SK-N-SH treated with all-trans-retinoic acid at 6 μM for 48 hours (cell line): ENCODE data around the gene DBR1.
A peak's percentile ranks its signal among the peaks of the same experiment; 100 is the strongest.

Source experiments
- ATAC-seq: fragments of 200-7000 bp; cut with Tn5 transposase; 3 replicates; pipeline ENCODE4 v1.9.1; 2020; ENCODE audit warnings: mild to moderate bottlenecking, moderate library complexity
- ARNTL ChIP-seq: fragments of 450-650 bp; formaldehyde crosslinking; IDR thresholded peaks from 2 replicates; pipeline ENCODE4 v1.5.0; 2020; ENCODE audit warnings: low read depth, mild to moderate bottlenecking, moderate library complexity, borderline replicate concordance
- BACH2 ChIP-seq: fragments of 250-450 bp; sonication (Bioruptor Pico); IDR thresholded peaks from 2 replicates; pipeline ENCODE4 v1.9.0; 2021; ENCODE audit warnings: mild to moderate bottlenecking, borderline replicate concordance
- CSDC2 ChIP-seq: fragments of 250-450 bp; sonication (Bioruptor Pico); IDR thresholded peaks from 2 replicates; pipeline ENCODE4 v1.5.0; 2020; ENCODE audit warnings: mild to moderate bottlenecking, moderate library complexity
- CSRNP3 ChIP-seq: fragments of 250-450 bp; sonication (Bioruptor Pico); IDR thresholded peaks from 2 replicates; pipeline ENCODE4 v1.5.1; 2021; ENCODE audit warnings: mild to moderate bottlenecking, moderate library complexity
- ESRRG ChIP-seq: fragments of 250-450 bp; sonication (Bioruptor Pico); IDR thresholded peaks from 2 replicates; pipeline ENCODE4 v1.6.1; 2021; ENCODE audit warnings: mild to moderate bottlenecking
- ISL1 ChIP-seq: fragments of 250-450 bp; sonication (Bioruptor Pico); IDR thresholded peaks from 2 replicates; pipeline ENCODE4 v2.1.2; 2022; ENCODE audit warnings: mild to moderate bottlenecking, moderate library complexity
- OSR1 ChIP-seq: fragments of 250-450 bp; sonication (Bioruptor Pico); IDR thresholded peaks from 2 replicates; pipeline ENCODE4 v1.8.0; 2022; ENCODE audit warnings: moderate library complexity, mild to moderate bottlenecking, inconsistent platforms
- PATZ1 ChIP-seq: fragments of 250-450 bp; sonication (Bioruptor Pico); IDR thresholded peaks from 2 replicates; pipeline ENCODE4 v1.8.0; 2020; ENCODE audit warnings: mild to moderate bottlenecking, moderate library complexity, borderline replicate concordance
- PPARA ChIP-seq: fragments of 250-450 bp; sonication (Bioruptor Pico); IDR thresholded peaks from 2 replicates; pipeline ENCODE4 v1.5.0; 2020; ENCODE audit warnings: mild to moderate bottlenecking, borderline replicate concordance
- RARB ChIP-seq: fragments of 250-450 bp; sonication (Bioruptor Pico); IDR thresholded peaks from 2 replicates; pipeline ENCODE4 v1.8.0; 2021; ENCODE audit warnings: mild to moderate bottlenecking, moderate library complexity
- SNAI2 ChIP-seq: fragments of 250-450 bp; sonication (Bioruptor Pico); IDR thresholded peaks from 2 replicates; pipeline ENCODE4 v1.5.0; 2020; ENCODE audit warnings: mild to moderate bottlenecking, moderate library complexity
- TCF4 ChIP-seq: fragments of 250-450 bp; sonication (Bioruptor Pico); IDR thresholded peaks from 2 replicates; pipeline ENCODE4 v1.8.0; 2021; ENCODE audit warnings: mild to moderate bottlenecking, moderate library complexity, borderline replicate concordance
- TOX ChIP-seq: fragments of 250-450 bp; sonication (Bioruptor Pico); IDR thresholded peaks from 2 replicates; pipeline ENCODE4 v1.8.0; 2021; ENCODE audit warnings: mild to moderate bottlenecking, moderate library complexity, borderline replicate concordance
- TSHZ2 ChIP-seq: fragments of 250-450 bp; sonication (Bioruptor Pico); IDR thresholded peaks from 2 replicates; pipeline ENCODE4 v1.5.0; 2020; ENCODE audit warnings: mild to moderate bottlenecking, moderate library complexity
- ZC3H10 ChIP-seq: fragments of 250-450 bp; sonication (Bioruptor Pico); IDR thresholded peaks from 2 replicates; pipeline ENCODE4 v1.5.1; 2021; ENCODE audit warnings: mild to moderate bottlenecking, moderate library complexity
- ZFP30 ChIP-seq: fragments of 450-650 bp; formaldehyde crosslinking; IDR thresholded peaks from 2 replicates; pipeline ENCODE4 v1.5.0; 2022; ENCODE audit warnings: mild to moderate bottlenecking, moderate library complexity
- ZNF565 ChIP-seq: fragments of 450-650 bp; formaldehyde crosslinking; conservative IDR thresholded peaks from 2 replicates; pipeline ENCODE4 v1.5.0; 2020; ENCODE audit warnings: low read depth, mild to moderate bottlenecking, moderate library complexity
- ZNF70 ChIP-seq: fragments of 450-650 bp; formaldehyde crosslinking; IDR thresholded peaks from 2 replicates; pipeline ENCODE4 v1.5.0; 2020; ENCODE audit warnings: mild to moderate bottlenecking, moderate library complexity
- ZNF8 ChIP-seq: fragments of 450-650 bp; formaldehyde crosslinking; IDR thresholded peaks from 2 replicates; pipeline ENCODE4 v1.5.0; 2020; ENCODE audit warnings: mild to moderate bottlenecking, moderate library complexity
- TF ChIP-seq, protein P1 (sequence below): fragments of 250-450 bp; sonication (Bioruptor Pico); IDR thresholded peaks from 2 replicates; pipeline ENCODE4 v1.8.0; 2021; ENCODE audit warnings: low read depth, mild to moderate bottlenecking, moderate library complexity, borderline replicate concordance

The DBR1 gene

DNA sequence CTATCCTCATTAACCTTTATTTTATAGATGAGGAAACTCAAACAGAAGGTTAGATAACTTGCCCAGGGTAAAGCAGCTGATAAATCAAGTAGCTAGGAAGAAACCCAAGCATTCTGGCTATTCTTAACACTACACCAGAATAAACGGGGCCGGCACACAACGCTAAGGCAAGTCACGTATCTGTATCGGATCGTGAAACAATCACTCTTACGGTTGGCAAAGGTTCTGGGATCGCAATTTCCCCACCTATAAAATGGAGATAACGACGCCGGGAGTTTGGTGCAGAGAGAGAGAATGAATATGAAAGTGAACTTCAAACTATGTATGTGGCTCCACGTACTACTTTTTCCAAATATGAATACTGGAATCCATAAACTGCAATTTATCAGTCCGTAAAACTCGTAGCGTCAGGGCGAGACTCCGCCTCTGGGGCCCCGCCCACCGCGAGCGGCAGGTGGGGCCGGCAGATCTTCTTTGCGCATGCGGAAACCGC, 12.1 kb upstream of the DBR1 start:
- TF ChIP-seq CSDC2 (no peak), PPARA (CRISPR knock-in tag) (no peak), ESRRG (CRISPR knock-in tag) (no peak), TSHZ2 (CRISPR knock-in tag) (no peak), ZNF565 (CRISPR knock-in tag) (no peak), PATZ1 (CRISPR knock-in tag) (no peak), OSR1 (CRISPR knock-in tag) (no peak), ARNTL (CRISPR knock-in tag) (no peak), ZFP30 (no peak), TOX (CRISPR knock-in tag) (no peak), ZNF8 (CRISPR knock-in tag) (no peak), ZNF70 (CRISPR knock-in tag) (no peak), TCF4 (CRISPR knock-in tag) (no peak)
- peak; percentile 61 for ATAC-seq

GRCh38 chr3:138186221-138186620, 11.5 kb upstream of the DBR1 start:
- ATAC-seq = no peak; the same call in 2 of the 3 replicates
- TF ChIP-seq OSR1 (CRISPR knock-in tag) = no peak
- TF ChIP-seq ZC3H10 (CRISPR knock-in tag) = no peak
- TF ChIP-seq BACH2 (CRISPR knock-in tag) = no peak
- no peak for TF ChIP-seq ARNTL (CRISPR knock-in tag)
- TF ChIP-seq ZNF8 (CRISPR knock-in tag) = no peak
- TF ChIP-seq ZFP30 = no peak
- TF ChIP-seq SNAI2 (CRISPR knock-in tag) = no peak
- no peak for TF ChIP-seq ESRRG (CRISPR knock-in tag)
- TF ChIP-seq, protein P1, sequence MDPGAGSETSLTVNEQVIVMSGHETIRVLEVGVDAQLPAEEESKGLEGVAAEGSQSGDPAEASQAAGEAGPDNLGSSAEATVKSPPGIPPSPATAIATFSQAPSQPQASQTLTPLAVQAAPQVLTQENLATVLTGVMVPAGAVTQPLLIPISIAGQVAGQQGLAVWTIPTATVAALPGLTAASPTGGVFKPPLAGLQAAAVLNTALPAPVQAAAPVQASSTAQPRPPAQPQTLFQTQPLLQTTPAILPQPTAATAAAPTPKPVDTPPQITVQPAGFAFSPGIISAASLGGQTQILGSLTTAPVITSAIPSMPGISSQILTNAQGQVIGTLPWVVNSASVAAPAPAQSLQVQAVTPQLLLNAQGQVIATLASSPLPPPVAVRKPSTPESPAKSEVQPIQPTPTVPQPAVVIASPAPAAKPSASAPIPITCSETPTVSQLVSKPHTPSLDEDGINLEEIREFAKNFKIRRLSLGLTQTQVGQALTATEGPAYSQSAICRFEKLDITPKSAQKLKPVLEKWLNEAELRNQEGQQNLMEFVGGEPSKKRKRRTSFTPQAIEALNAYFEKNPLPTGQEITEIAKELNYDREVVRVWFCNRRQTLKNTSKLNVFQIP = no peak
- no peak for TF ChIP-seq ISL1
- no peak for TF ChIP-seq TCF4 (CRISPR knock-in tag)
- no peak for TF ChIP-seq TSHZ2 (CRISPR knock-in tag)
- no peak for TF ChIP-seq TOX (CRISPR knock-in tag)
- no peak for TF ChIP-seq PATZ1 (CRISPR knock-in tag)
- no peak for TF ChIP-seq RARB (CRISPR knock-in tag)
- TF ChIP-seq CSRNP3 = no peak
- TF ChIP-seq ZNF70 (CRISPR knock-in tag) = no peak
- TF ChIP-seq ZNF565 (CRISPR knock-in tag) = no peak
